Measurements from ENCODE around the gene SHD.
"Not testable (repeated sequence)": the region's sequence is repeated elsewhere in the genome, so short reads cannot be mapped to it uniquely, and the experiment has no call there.

Gene SHD

GRCh38 chr19:4278419-4279266 is at the start of gene SHD:
TSS of gene SHD (plus strand) at chr19:4279266. CDS start at chr19:4280064, 798 bp downstream.
- no peak for ATAC-seq

GRCh38 chr19:4230237-4230636 is 48.8 kb upstream of the SHD start:
- ATAC-seq, result not testable (repeated sequence)

GRCh38 chr19:4231521-4231920 is 47.5 kb upstream of the SHD start:
- ATAC-seq, result not testable (repeated sequence)

- not testable (repeated sequence) for ATAC-seq
These were observed 46.9 kb upstream of the SHD start for GRCh38 chr19:4232139-4232538.

GRCh38 chr19:4232614-4233281 is 46.3 kb upstream of the SHD start:
- no peak for ATAC-seq

GRCh38 chr19:4233282-4233853 is 45.7 kb upstream of the SHD start:
- peak; percentile 21 to 24 for ATAC-seq

GRCh38 chr19:4234142-4234861 is 44.8 kb upstream of the SHD start:
- no peak for ATAC-seq

GRCh38 chr19:4234862-4235201 is 44.2 kb upstream of the SHD start:
- ATAC-seq, result no peak

- not testable (repeated sequence) for ATAC-seq
These were observed 41.6 kb upstream of the SHD start for GRCh38 chr19:4237510-4237909.

GRCh38 chr19:4238831-4239230 is 40.2 kb upstream of the SHD start:
- no peak for ATAC-seq

GRCh38 chr19:4241824-4242430 is 37.1 kb upstream of the SHD start:
- no peak for ATAC-seq

- ATAC-seq, result not testable (repeated sequence)
These were observed 33.1 kb upstream of the SHD start for GRCh38 chr19:4245938-4246337.

GRCh38 chr19:4246767-4247593 is 32.1 kb upstream of the SHD start, which contains the start of gene YJU2:
TSS of gene YJU2 (plus strand) at chr19:4247080. CDS start at chr19:4247147, 67 bp downstream.
- ATAC-seq, result peak; percentile 91 to 93

GRCh38 chr19:4256563-4256962 is 22.5 kb upstream of the SHD start:
- peak in 1 of 2 donors; percentile 13 for ATAC-seq

GRCh38 chr19:4257025-4257424 is 22.0 kb upstream of the SHD start:
- no peak for ATAC-seq

GRCh38 chr19:4258181-4258580 is 20.9 kb upstream of the SHD start:
- no peak for ATAC-seq

- ATAC-seq, result no peak
These were observed 18.4 kb upstream of the SHD start for GRCh38 chr19:4260613-4261191.

- ATAC-seq, result no peak
These were observed 14.3 kb upstream of the SHD start for GRCh38 chr19:4264812-4265211.

- ATAC-seq, result no peak
These were observed 12.6 kb upstream of the SHD start for GRCh38 chr19:4266253-4267000.

GRCh38 chr19:4267101-4267900 is 11.8 kb upstream of the SHD start:
- ATAC-seq, result peak; percentile 65 to 67

Measured in activated CD4-positive, CD25-positive, alpha-beta regulatory T cell treated with anti-CD3 and anti-CD28 coated beads, Interleukin-2, amount 50 U/mL, for 24 hours (primary cell).